WTC11 (cell line): ENCODE data around the gene GLIPR2. TPM values are rescaled to one million over a fixed set of nuclear protein-coding genes. Genes with fewer than 3 reads are reported as not detected.

Experiments
- ATAC-seq: fragments of 200-7000 bp; cut with Tn5 transposase; 2 replicates; pipeline ENCODE4 v1.10.0; 2021; ENCODE audit warnings: mild to moderate bottlenecking, moderate library complexity
- CTCF ChIA-PET: fragments of 300-600 bp; sonication (Branson Sonifier 250); formaldehyde crosslinking; loops from one replicate; lab custom pipeline; 2021; ENCODE audit warnings: antibody characterized with exemption; lab: Charles Lee
- POLR2A ChIA-PET: fragments of 350-600 bp; sonication (Branson Sonifier 250); formaldehyde crosslinking; loops from one replicate; lab custom pipeline; 2021; ENCODE audit warnings: antibody characterized with exemption; lab: Charles Lee
- DNase-seq: peaks from one replicate; pipeline ENCODE4 v3.0.0; 2021; ENCODE audit warnings: low spot score
- H3K27ac Mint-ChIP-seq: 2 replicates; pipeline ENCODE4 v1.8.0; 2021; ENCODE audit warnings: mixed read lengths
- H3K27me3 Mint-ChIP-seq: 2 replicates; pipeline ENCODE4 v1.8.0; 2021; ENCODE audit warnings: low read depth, mild to moderate bottlenecking, moderate library complexity, mixed read lengths
- H3K36me3 Mint-ChIP-seq: 2 replicates; pipeline ENCODE4 v1.8.0; 2021; ENCODE audit warnings: mixed read lengths
- H3K4me1 Mint-ChIP-seq: 2 replicates; pipeline ENCODE4 v1.8.0; 2022; ENCODE audit warnings: mixed read lengths
- H3K4me3 Mint-ChIP-seq: 2 replicates; pipeline ENCODE4 v1.8.0; 2021; ENCODE audit warnings: mild to moderate bottlenecking, moderate library complexity, mixed read lengths
- H3K9me3 Mint-ChIP-seq: 2 replicates; pipeline ENCODE4 v1.8.0; 2021; ENCODE audit warnings: mixed read lengths
- AFF4 ChIP-seq: sonication (generic); formaldehyde crosslinking; IDR thresholded peaks from 2 replicates; pipeline ENCODE4 v1.8.1; 2023; ENCODE audit warnings: mild to moderate bottlenecking, missing genetic modification reagents, borderline replicate concordance
- E2F4 ChIP-seq: sonication (generic); formaldehyde crosslinking; IDR thresholded peaks from 2 replicates; pipeline ENCODE4 v1.8.1; 2022; ENCODE audit warnings: low read depth, mild to moderate bottlenecking, moderate library complexity, missing genetic modification reagents, borderline replicate concordance
- EMX1 ChIP-seq: fragments of 250-450 bp; sonication (Bioruptor Pico); IDR thresholded peaks from 2 replicates; pipeline ENCODE4 v1.8.0; 2021; ENCODE audit warnings: mild to moderate bottlenecking
- NFE2L1 ChIP-seq: sonication (generic); formaldehyde crosslinking; IDR thresholded peaks from 2 replicates; pipeline ENCODE4 v1.8.1; 2023; ENCODE audit warnings: missing genetic modification reagents
- OVOL2 ChIP-seq: fragments of 250-450 bp; sonication (Bioruptor Pico); IDR thresholded peaks from 2 replicates; pipeline ENCODE4 v1.9.0; 2021; ENCODE audit warnings: mild to moderate bottlenecking, borderline replicate concordance
- TCF7 ChIP-seq: sonication (generic); formaldehyde crosslinking; IDR thresholded peaks from 2 replicates; pipeline ENCODE4 v1.8.0; 2022; ENCODE audit warnings: mild to moderate bottlenecking, low read depth, missing genetic modification reagents, moderate library complexity
- ZNF121 ChIP-seq: sonication (generic); formaldehyde crosslinking; IDR thresholded peaks from 2 replicates; pipeline ENCODE4 v1.8.0; 2023; ENCODE audit warnings: missing genetic modification reagents
- ZNF263 ChIP-seq: sonication (generic); formaldehyde crosslinking; IDR thresholded peaks from 2 replicates; pipeline ENCODE4 v1.8.1; 2022; ENCODE audit warnings: low read depth, mild to moderate bottlenecking, moderate library complexity, missing genetic modification reagents
- total RNA-seq: library from RNA; stranded (reverse); gene quantifications from 3 replicates; pipeline ENCODE4 v1.2.3, GENCODE V29; 2021
- TF ChIP-seq, protein P1 (sequence below): sonication (generic); formaldehyde crosslinking; IDR thresholded peaks from 2 replicates; pipeline ENCODE4 v1.8.0; 2022; ENCODE audit warnings: mild to moderate bottlenecking, missing genetic modification reagents
- TF ChIP-seq, protein P2 (sequence below): sonication (generic); formaldehyde crosslinking; IDR thresholded peaks from 2 replicates; pipeline ENCODE4 v1.8.1; 2022; ENCODE audit warnings: mild to moderate bottlenecking, moderate library complexity, missing genetic modification reagents
- TF ChIP-seq, protein P3 (sequence below): fragments of 200-600 bp; IDR thresholded peaks from 2 replicates; pipeline ENCODE4 v1.8.0; 2022; ENCODE audit warnings: antibody characterized with exemption
- TF ChIP-seq, protein P4 (sequence below): fragments of 250-450 bp; sonication (Bioruptor Pico); IDR thresholded peaks from 2 replicates; pipeline ENCODE4 v1.9.0; 2021; ENCODE audit warnings: mild to moderate bottlenecking

Gene GLIPR2
- total RNA-seq, 1 experiment from 2014 or later: 3.7 TPM

DNA sequence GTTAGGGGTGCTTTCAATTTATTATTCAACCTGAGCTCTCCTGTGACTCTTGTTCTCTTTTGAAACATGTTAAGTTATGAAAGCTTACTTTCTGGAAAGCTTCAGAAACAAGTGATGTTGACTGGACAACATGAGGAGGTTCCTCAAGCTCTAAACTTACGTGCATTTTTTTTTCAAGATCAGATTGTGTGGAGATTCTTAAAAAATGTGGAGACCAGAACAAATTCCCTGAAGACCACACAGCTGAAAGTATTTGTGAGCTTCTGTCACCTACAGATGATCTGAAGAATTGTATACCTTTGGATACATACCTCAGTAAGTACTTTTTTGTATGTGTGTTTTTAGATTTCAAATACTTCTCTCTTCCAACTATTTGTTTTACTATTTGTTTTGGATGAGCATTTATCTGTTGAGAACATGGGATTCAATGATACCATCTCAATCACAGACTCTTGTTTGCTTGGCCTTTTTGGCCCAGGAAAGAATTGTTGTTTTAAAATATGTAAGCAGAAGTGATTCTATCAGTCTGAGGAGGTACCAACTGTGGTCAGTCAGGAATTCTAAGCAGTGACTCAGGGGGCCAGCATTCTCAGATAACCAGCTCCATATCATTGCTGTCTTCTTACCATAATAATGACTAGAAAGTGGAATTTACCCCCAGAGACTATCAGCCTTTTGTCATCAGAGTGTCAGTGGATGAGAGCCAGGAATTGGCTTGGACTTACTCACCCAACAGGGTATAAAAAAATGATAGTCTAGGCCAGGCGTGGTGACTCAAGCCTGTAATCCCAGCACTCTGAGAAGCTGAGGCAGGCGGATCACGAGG, 34.4 kb upstream of the GLIPR2 start (continued):
- TF ChIP-seq AFF4 (no peak), NFE2L1 (no peak), ZNF121 (CRISPR knock-in tag) (no peak)

DNA sequence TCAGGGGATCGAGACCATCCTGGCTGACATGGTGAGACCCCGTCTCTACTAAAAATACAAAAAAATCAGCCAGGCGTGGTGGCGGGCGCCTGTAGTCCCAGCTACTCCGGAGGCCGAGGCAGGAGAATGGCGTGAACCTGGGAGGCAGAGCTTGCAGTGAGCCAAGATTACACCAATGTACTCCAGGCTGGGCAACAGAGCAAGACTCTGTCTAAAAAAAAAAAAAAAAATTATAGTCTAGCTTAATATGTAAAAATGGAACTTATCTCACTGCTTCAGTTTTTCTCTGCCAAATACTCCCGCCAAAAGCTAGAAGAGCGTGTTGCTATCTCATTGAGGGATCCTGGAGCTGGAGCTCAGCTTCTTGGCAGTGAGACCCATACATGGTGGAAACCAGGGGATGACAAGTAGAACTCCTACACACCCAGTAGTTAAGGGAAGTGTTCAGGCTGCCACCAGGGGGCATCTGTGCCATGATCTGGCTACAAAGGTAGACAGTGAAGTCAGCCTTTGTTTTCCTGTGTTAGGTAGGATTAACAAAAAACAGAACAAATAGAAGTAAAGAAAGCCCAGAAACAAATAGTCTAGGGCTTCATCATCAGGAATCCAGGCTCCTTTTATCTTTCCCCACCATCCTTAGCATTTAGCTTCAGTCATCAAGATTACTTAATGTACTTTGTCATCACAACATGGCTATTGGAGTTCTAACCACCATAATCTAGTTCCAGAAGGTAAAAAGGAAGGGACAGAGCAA, 33.6 kb upstream of the GLIPR2 start:
- POLR2A ChIA-PET: interaction anchor here (1.0 to 1.8 kb wide), 2 partner anchors 60 to 88 kb away, joined by 3 to 6 read pairs; partner anchors contain the start of gene CLTA
- TF ChIP-seq TCF7 (CRISPR knock-in tag) (no peak), ZNF263 (CRISPR knock-in tag) (no peak), EMX1 (no peak), ZNF121 (CRISPR knock-in tag) (no peak), E2F4 (CRISPR knock-in tag) (no peak)
- TF ChIP-seq, protein P1, sequence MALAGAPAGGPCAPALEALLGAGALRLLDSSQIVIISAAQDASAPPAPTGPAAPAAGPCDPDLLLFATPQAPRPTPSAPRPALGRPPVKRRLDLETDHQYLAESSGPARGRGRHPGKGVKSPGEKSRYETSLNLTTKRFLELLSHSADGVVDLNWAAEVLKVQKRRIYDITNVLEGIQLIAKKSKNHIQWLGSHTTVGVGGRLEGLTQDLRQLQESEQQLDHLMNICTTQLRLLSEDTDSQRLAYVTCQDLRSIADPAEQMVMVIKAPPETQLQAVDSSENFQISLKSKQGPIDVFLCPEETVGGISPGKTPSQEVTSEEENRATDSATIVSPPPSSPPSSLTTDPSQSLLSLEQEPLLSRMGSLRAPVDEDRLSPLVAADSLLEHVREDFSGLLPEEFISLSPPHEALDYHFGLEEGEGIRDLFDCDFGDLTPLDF (CRISPR knock-in tag): no peak
- TF ChIP-seq, protein P2, sequence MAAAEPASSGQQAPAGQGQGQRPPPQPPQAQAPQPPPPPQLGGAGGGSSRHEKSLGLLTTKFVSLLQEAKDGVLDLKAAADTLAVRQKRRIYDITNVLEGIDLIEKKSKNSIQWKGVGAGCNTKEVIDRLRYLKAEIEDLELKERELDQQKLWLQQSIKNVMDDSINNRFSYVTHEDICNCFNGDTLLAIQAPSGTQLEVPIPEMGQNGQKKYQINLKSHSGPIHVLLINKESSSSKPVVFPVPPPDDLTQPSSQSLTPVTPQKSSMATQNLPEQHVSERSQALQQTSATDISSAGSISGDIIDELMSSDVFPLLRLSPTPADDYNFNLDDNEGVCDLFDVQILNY: no peak
- TF ChIP-seq, protein P3, sequence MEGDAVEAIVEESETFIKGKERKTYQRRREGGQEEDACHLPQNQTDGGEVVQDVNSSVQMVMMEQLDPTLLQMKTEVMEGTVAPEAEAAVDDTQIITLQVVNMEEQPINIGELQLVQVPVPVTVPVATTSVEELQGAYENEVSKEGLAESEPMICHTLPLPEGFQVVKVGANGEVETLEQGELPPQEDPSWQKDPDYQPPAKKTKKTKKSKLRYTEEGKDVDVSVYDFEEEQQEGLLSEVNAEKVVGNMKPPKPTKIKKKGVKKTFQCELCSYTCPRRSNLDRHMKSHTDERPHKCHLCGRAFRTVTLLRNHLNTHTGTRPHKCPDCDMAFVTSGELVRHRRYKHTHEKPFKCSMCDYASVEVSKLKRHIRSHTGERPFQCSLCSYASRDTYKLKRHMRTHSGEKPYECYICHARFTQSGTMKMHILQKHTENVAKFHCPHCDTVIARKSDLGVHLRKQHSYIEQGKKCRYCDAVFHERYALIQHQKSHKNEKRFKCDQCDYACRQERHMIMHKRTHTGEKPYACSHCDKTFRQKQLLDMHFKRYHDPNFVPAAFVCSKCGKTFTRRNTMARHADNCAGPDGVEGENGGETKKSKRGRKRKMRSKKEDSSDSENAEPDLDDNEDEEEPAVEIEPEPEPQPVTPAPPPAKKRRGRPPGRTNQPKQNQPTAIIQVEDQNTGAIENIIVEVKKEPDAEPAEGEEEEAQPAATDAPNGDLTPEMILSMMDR: peak; percentile 49
- Mint-ChIP-seq H3K36me3 (no peaks in the 10 kb centered on the region), H3K9me3 (no peaks in the 10 kb centered on the region), H3K27ac (peak overlapping the region; percentile 79), H3K4me3 (no peak overlapping the region), H3K4me1 (peaks cover 24% of the 10 kb centered on the region), H3K27me3 (no peaks in the 10 kb centered on the region)
- DNase-seq (peak; percentile 86), ATAC-seq (peak; percentile 95)
- CTCF ChIA-PET: interaction anchor here (0.6 to 7.7 kb wide), 25 partner anchors 10 to 239 kb away, joined by 3 to 131 read pairs (median 4); partner anchors contain the start of genes CCIN, CLTA and RECK

- TF ChIP-seq, protein P4, sequence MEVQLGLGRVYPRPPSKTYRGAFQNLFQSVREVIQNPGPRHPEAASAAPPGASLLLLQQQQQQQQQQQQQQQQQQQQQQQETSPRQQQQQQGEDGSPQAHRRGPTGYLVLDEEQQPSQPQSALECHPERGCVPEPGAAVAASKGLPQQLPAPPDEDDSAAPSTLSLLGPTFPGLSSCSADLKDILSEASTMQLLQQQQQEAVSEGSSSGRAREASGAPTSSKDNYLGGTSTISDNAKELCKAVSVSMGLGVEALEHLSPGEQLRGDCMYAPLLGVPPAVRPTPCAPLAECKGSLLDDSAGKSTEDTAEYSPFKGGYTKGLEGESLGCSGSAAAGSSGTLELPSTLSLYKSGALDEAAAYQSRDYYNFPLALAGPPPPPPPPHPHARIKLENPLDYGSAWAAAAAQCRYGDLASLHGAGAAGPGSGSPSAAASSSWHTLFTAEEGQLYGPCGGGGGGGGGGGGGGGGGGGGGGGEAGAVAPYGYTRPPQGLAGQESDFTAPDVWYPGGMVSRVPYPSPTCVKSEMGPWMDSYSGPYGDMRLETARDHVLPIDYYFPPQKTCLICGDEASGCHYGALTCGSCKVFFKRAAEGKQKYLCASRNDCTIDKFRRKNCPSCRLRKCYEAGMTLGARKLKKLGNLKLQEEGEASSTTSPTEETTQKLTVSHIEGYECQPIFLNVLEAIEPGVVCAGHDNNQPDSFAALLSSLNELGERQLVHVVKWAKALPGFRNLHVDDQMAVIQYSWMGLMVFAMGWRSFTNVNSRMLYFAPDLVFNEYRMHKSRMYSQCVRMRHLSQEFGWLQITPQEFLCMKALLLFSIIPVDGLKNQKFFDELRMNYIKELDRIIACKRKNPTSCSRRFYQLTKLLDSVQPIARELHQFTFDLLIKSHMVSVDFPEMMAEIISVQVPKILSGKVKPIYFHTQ (CRISPR knock-in tag): no peak
- TF ChIP-seq, protein P1 (CRISPR knock-in tag): no peak
- no peak for TF ChIP-seq E2F4 (CRISPR knock-in tag)
- TF ChIP-seq OVOL2 (CRISPR knock-in tag): no peak
- ATAC-seq (no peak), DNase-seq (no peak)
- Mint-ChIP-seq H3K27ac (no peak overlapping the region), H3K4me1 (no peaks in the 10 kb centered on the region), H3K36me3 (no peaks in the 10 kb centered on the region; the same call in 1 of the 2 replicates), H3K9me3 (no peaks in the 10 kb centered on the region), H3K27me3 (no peaks in the 10 kb centered on the region), H3K4me3 (no peak overlapping the region)
- POLR2A ChIA-PET: interaction anchor here (0.6 kb wide), 1 partner anchor 93 kb away, joined by 3 read pairs; no protein-coding TSS in a partner anchor
- CTCF ChIA-PET: no interaction called here
Measured at GRCh38 chr9:36109071-36109470, 27.5 kb upstream of the GLIPR2 start.
